GM21619 (cell line): ENCODE data around the gene COQ8A.

Source experiments
- ATAC-seq: cut with Tn5 transposase; IDR thresholded peaks from one replicate; pipeline ENCODE4 v1.9.1; 2021; ENCODE audit not compliant: unreplicated experiment

COQ8A gene

DNA sequence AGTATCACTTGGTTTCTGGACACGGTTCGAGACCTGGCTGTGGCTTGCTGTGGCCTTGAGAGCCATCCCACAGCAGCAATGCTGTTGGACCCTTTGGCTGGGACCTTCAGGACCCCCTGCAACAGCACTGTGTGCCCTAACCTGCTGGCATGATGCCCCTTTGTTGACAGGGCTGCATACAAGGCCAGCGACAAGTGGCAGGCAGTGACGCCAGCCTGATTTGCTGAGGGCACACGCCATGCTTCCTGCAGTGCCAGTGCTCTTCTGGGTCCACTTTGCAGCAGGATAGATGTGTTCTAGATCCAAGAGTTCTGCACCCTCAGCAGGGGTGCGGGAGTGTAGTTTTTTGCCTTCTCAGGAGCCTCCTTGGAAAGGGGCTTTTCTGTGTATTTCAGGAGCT is 32.8 kb downstream of the COQ8A start:
- no peak for ATAC-seq

- no peak for ATAC-seq
Measured at GRCh38 chr1:226973371-226973897, 33.3 kb downstream of the COQ8A start.

- ATAC-seq = no peak
Measured at GRCh38 chr1:226973898-226974543, 33.9 kb downstream of the COQ8A start.

- ATAC-seq = no peak
Measured at GRCh38 chr1:226974544-226975258, 34.6 kb downstream of the COQ8A start.

DNA sequence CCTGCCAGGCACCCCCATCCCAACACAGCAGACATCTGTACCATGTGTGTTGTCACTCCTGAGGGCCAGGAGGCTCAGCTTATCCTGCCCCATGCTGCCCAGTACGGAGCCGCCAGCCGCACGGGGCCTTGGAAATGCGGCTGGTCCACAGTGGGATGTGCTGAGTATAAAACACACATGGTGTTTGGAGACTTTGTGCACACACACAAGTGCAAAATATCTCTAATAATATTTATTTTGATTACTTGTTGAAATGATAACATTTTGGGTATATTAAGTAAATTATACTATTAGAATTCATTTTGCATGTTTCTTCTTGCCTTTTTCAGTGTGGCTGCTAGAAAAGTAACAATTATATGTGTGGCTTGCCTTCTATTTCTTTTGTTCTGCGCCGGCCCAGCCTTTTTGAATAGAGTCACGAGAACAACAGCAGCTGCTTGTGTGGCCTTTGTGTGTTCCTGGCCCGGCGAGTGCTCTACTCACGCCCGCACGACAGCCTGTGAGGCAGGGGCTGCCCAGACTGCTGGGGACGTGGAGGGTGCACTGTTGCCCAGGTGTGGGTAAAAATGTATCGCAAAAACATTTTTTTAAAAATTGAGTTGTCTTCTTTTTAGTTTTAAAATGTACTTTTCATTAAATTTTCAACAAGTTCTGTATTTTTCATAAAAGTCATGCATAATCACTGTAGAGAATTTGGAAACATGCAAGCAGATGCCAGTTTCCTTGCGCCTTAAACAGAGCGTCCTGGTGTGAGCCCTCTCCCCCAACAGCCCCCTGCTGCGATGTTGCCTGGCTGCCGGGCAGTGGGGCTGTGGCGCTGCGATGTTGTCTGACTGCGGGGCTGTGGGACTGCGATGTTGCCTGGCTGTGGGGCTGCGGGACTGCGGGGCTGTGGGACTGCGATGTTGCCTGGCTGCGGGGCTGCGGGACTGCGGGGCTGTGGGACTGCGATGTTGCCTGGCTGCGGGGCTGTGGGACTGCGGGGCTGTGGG is 35.5 kb downstream of the COQ8A start:
- ATAC-seq = no peak

GRCh38 chr1:226976276-226976977 is 36.3 kb downstream of the COQ8A start:
- ATAC-seq = no peak

- ATAC-seq = no peak
Measured at GRCh38 chr1:226976978-226977642, 37.0 kb downstream of the COQ8A start.

DNA sequence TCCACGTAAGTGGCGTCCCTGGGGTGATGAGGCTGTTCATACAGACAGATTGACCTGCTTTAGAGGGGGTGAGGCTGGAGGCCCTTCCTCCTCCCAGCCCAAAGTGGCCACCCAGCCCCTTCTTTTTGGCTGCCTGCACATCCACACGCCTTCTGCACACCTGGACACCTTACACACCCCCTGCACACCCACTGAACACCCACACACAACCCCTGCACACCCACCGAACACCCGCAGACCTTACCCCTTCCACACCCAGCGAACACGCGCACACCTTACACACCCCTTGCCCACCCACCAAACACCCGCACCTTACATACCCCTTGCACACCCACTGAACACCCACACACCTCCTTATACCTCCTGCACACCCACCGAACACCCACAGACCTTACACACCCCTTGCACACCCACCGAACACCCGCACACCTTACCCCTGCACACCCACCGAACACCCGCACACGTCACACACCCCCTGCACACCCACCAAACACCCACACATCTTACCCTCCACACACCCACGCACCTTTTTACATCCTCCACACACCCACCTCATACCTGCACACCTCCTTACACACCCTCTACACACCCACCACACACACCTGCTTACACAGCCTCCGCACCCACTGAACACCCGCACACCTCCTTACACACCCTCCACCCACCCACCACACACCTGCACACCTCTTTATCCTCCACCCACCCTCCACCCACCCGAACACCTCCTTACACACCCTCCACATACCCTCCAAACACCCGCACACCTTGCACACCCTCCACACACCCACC is 37.7 kb downstream of the COQ8A start:
- ATAC-seq = no peak

DNA sequence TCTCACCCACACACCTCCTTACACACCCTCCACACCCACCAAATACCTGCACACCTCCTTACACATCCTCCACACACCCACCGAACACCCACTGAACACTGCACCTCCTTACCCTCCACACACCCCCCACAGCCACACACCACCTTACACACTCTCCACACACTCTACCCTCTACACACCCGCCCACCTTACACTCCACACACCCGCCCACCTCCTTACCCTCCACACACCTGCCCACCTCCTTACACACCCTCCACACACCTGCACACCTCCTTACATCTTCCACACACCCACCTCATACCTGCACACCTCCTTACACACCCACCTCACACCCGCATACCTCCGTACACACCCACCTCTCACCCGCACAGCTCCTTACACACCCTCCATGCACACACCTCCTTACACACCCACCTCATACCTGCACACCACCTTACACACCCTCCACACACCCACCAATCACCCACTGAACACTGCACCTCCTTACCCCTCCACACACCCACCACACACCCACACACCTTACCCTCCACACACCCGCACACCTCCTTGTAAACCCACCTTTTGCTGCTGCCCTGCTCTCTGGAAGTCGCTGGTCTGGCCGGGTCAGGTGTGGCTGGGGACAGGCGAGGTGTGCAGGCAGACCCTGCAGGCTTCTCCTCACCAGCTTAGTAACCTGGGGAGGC is 38.5 kb downstream of the COQ8A start:
- no peak for ATAC-seq

- ATAC-seq = no peak
Measured at GRCh38 chr1:226979115-226979516, 39.0 kb downstream of the COQ8A start.

DNA sequence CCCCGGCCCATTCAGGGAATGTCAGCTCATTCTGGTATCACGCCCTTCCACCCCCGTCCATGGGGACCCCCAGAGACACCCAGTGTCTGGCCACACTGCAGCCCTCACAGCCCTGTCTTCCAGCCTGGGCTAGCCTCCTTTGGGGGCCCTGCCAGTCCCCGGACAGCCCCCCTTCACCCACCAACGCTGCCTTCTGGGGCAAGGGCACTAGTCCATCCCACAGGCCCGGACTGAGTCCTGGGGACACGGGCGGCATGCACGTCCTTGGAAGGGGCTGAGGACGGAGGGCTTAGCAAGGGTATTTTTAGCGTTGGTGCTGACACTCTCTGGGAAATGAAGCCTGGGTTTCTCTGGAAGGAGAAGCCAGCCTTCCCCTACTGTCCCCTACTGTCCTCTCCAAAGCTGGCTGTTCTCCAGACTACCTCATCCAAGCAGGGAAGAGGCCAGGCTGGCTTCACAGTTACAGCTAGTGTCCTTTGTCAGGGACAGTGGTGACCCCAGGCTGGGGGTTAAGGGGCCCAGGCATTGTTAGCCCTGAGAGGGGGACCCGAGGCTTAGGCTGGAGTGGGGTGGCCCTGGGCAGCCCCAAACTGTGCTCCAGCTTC is 39.5 kb downstream of the COQ8A start:
- ATAC-seq = no peak

DNA sequence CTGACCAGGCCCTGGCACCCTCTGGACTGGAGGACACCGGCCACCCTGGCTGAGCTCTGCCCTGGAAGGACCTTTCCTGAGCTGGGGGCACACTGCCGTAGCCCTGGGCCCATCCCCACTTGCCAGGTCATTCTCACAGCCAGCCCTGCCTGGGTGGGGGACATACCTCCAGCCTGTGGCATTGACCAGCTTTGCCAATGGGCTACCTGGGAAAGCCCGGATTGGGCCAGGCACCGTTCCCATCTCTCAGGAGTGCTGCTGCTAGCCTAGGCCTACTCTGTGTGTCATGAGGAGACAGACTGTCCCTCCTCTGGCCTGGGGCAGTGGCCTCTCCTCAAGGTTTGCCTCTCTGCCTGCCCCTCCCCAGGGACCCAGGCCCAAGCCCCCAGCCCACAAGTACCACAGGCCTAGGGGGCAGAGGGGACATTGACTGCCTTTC is 40.0 kb downstream of the COQ8A start:
- ATAC-seq = no peak

DNA sequence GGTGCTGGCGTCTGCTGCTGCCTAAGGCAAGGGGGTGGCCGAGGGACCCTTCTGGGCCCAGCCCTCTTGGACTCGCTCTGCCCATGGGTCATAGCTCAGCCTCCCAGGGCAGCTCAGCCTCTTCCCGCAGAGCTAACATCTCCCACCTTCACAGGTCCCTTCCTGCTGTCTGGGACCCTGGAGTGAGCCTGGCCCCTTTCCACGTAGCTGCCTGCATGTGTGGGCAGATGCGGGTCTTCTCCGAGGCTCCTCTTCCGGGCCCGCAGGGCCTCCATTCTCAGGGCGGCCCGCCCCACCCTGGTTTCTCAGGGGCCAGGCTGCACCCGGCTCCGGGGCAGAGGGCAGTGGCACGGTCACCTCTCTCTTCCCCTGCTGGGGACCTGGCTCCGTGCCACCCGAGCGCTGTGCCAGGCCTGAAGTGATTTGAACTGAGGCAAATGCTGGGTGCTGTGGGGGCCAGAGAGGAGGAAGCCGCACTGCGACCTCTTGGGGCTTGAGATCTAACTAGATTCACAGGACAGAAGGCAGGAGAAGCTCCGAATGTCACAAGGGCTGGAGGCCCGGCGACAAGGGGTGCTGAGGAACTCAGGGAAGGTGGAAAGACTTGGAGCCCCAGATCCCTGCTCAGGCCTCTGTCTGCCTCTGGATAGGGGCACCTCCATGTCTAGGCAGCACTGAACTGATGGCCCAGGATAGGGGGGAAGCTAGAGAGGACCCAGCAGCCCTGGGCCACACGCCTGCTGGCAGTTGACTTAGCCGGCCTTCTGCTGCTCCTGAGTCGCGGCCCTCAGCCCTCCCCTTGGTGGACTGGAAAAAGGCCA is 40.7 kb downstream of the COQ8A start:
- ATAC-seq = no peak

- no peak for ATAC-seq
Measured at GRCh38 chr1:226981386-226981817, 41.3 kb downstream of the COQ8A start.

DNA sequence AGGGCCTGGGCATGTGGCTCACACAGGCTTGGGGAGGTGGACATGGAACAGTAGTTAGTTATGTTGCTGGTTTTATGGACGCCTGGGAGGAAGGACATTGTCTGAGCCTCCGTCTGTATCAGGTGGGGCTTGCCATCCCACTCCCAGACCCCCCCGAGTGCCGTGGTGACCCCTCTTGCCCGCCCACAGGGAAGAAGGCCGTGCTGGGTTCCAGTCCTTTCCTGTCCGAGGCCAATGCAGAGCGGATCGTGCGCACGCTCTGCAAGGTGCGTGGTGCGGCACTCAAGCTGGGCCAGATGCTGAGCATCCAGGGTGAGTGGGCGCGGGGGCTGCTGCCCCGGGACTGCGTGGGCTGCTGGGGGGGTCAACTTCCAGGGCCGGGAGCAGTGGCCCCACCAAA is 41.7 kb downstream of the COQ8A start:
- ATAC-seq = no peak

- ATAC-seq = no peak
Measured at GRCh38 chr1:226982451-226983177, 42.5 kb downstream of the COQ8A start.
